ENCODE data around the gene CCM2.
"Not testable (repeated sequence)": the region's sequence is repeated elsewhere in the genome, so short reads cannot be mapped to it uniquely, and the experiment has no call there.

Gene CCM2

GRCh38 chr7:45111298-45112223 is 111.6 kb downstream of the CCM2 start, which contains the start of gene TBRG4:
TSS of gene TBRG4 (minus strand) at chr7:45111697. CDS start at chr7:45109237, 2,460 bp downstream.
- H3K4me1 ChIP-seq (ENCODE audit: control insufficient read depth, insufficient read depth, low read length, poor library complexity, severe bottlenecking), result peaks cover 30% of the 10 kb centered on the region
- peak; percentile 85 to 90 (median 88) for DNase-seq
- no peaks in the 10 kb centered on the region for H3K9me3 ChIP-seq (ENCODE audit: control insufficient read depth, low read length)
- peak within 1 kb of the TSS; percentile 96 for H3K27ac ChIP-seq (ENCODE audit: insufficient read depth, low read length, poor library complexity, severe bottlenecking)
- H3K4me3 ChIP-seq (ENCODE audit: insufficient read depth, low read depth, low read length, poor library complexity, severe bottlenecking), result peak within 1 kb of the TSS; percentile 67
- peaks cover 26% of the 10 kb centered on the region for H3K36me3 ChIP-seq (ENCODE audit: control insufficient read depth, insufficient read depth, low read length)
- H3K27me3 ChIP-seq (replicated peaks; ENCODE audit: control insufficient read depth, insufficient read depth, low read length, poor library complexity, severe bottlenecking), result no peaks in the 10 kb centered on the region

GRCh38 chr7:45112648-45113047 is 112.6 kb downstream of the CCM2 start:
- H3K4me1 ChIP-seq (ENCODE audit: control insufficient read depth, insufficient read depth, low read length, poor library complexity, severe bottlenecking), result peaks cover 24% of the 10 kb centered on the region
- H3K4me3 ChIP-seq (ENCODE audit: insufficient read depth, low read depth, low read length, poor library complexity, severe bottlenecking), result no peak overlapping the region
- H3K9me3 ChIP-seq (ENCODE audit: control insufficient read depth, low read length), result no peaks in the 10 kb centered on the region
- no peaks in the 10 kb centered on the region for H3K27me3 ChIP-seq (replicated peaks; ENCODE audit: control insufficient read depth, insufficient read depth, low read length, poor library complexity, severe bottlenecking)
- DNase-seq, result no peak
- H3K27ac ChIP-seq (ENCODE audit: insufficient read depth, low read length, poor library complexity, severe bottlenecking), result no peak overlapping the region
- peaks cover 16% of the 10 kb centered on the region for H3K36me3 ChIP-seq (ENCODE audit: control insufficient read depth, insufficient read depth, low read length)

- not testable (repeated sequence) for H3K9me3 ChIP-seq (ENCODE audit: control insufficient read depth, low read length); H3K27ac ChIP-seq (ENCODE audit: insufficient read depth, low read length, poor library complexity, severe bottlenecking); H3K4me3 ChIP-seq (ENCODE audit: insufficient read depth, low read depth, low read length, poor library complexity, severe bottlenecking); DNase-seq; H3K36me3 ChIP-seq (ENCODE audit: control insufficient read depth, insufficient read depth, low read length); H3K27me3 ChIP-seq (replicated peaks; ENCODE audit: control insufficient read depth, insufficient read depth, low read length, poor library complexity, severe bottlenecking); H3K4me1 ChIP-seq (ENCODE audit: control insufficient read depth, insufficient read depth, low read length, poor library complexity, severe bottlenecking)
Measured at GRCh38 chr7:45114257-45114656, 114.3 kb downstream of the CCM2 start.

- peaks cover 7% of the 10 kb centered on the region for H3K4me1 ChIP-seq (ENCODE audit: control insufficient read depth, insufficient read depth, low read length, poor library complexity, severe bottlenecking)
- no peaks in the 10 kb centered on the region for H3K36me3 ChIP-seq (ENCODE audit: control insufficient read depth, insufficient read depth, low read length)
- H3K27me3 ChIP-seq (replicated peaks; ENCODE audit: control insufficient read depth, insufficient read depth, low read length, poor library complexity, severe bottlenecking), result no peaks in the 10 kb centered on the region
- no peak for DNase-seq
- no peak overlapping the region for H3K4me3 ChIP-seq (ENCODE audit: insufficient read depth, low read depth, low read length, poor library complexity, severe bottlenecking)
- H3K9me3 ChIP-seq (ENCODE audit: control insufficient read depth, low read length), result no peaks in the 10 kb centered on the region
- H3K27ac ChIP-seq (ENCODE audit: insufficient read depth, low read length, poor library complexity, severe bottlenecking), result no peak overlapping the region
Measured at GRCh38 chr7:45114926-45115325, 114.9 kb downstream of the CCM2 start.

GRCh38 chr7:45116048-45116447 is 116.0 kb downstream of the CCM2 start:
- no peak overlapping the region for H3K27ac ChIP-seq (ENCODE audit: insufficient read depth, low read length, poor library complexity, severe bottlenecking)
- no peak overlapping the region for H3K4me3 ChIP-seq (ENCODE audit: insufficient read depth, low read depth, low read length, poor library complexity, severe bottlenecking)
- H3K4me1 ChIP-seq (ENCODE audit: control insufficient read depth, insufficient read depth, low read length, poor library complexity, severe bottlenecking), result peaks cover 7% of the 10 kb centered on the region
- no peaks in the 10 kb centered on the region for H3K36me3 ChIP-seq (ENCODE audit: control insufficient read depth, insufficient read depth, low read length)
- no peaks in the 10 kb centered on the region for H3K27me3 ChIP-seq (replicated peaks; ENCODE audit: control insufficient read depth, insufficient read depth, low read length, poor library complexity, severe bottlenecking)
- H3K9me3 ChIP-seq (ENCODE audit: control insufficient read depth, low read length), result no peaks in the 10 kb centered on the region
- no peak for DNase-seq

GRCh38 chr7:45117582-45117981 is 117.6 kb downstream of the CCM2 start:
- no peak overlapping the region for H3K4me3 ChIP-seq (ENCODE audit: insufficient read depth, low read depth, low read length, poor library complexity, severe bottlenecking)
- no peaks in the 10 kb centered on the region for H3K27me3 ChIP-seq (replicated peaks; ENCODE audit: control insufficient read depth, insufficient read depth, low read length, poor library complexity, severe bottlenecking)
- no peak for DNase-seq
- no peaks in the 10 kb centered on the region for H3K36me3 ChIP-seq (ENCODE audit: control insufficient read depth, insufficient read depth, low read length)
- peaks cover 7% of the 10 kb centered on the region for H3K4me1 ChIP-seq (ENCODE audit: control insufficient read depth, insufficient read depth, low read length, poor library complexity, severe bottlenecking)
- no peak overlapping the region for H3K27ac ChIP-seq (ENCODE audit: insufficient read depth, low read length, poor library complexity, severe bottlenecking)
- H3K9me3 ChIP-seq (ENCODE audit: control insufficient read depth, low read length), result no peaks in the 10 kb centered on the region

- no peak overlapping the region for H3K4me3 ChIP-seq (ENCODE audit: insufficient read depth, low read depth, low read length, poor library complexity, severe bottlenecking)
- no peaks in the 10 kb centered on the region for H3K36me3 ChIP-seq (ENCODE audit: control insufficient read depth, insufficient read depth, low read length)
- no peak for DNase-seq
- peaks cover 14% of the 10 kb centered on the region for H3K4me1 ChIP-seq (ENCODE audit: control insufficient read depth, insufficient read depth, low read length, poor library complexity, severe bottlenecking)
- H3K27ac ChIP-seq (ENCODE audit: insufficient read depth, low read length, poor library complexity, severe bottlenecking), result no peak overlapping the region
- H3K27me3 ChIP-seq (replicated peaks; ENCODE audit: control insufficient read depth, insufficient read depth, low read length, poor library complexity, severe bottlenecking), result no peaks in the 10 kb centered on the region
- no peaks in the 10 kb centered on the region for H3K9me3 ChIP-seq (ENCODE audit: control insufficient read depth, low read length)
Measured at GRCh38 chr7:45118292-45118691, 118.3 kb downstream of the CCM2 start.

- Histone ChIP-seq H3K27me3 (replicated peaks; ENCODE audit: control insufficient read depth, insufficient read depth, low read length, poor library complexity, severe bottlenecking) (no peaks in the 10 kb centered on the region), H3K4me3 (ENCODE audit: insufficient read depth, low read depth, low read length, poor library complexity, severe bottlenecking) (no peak overlapping the region), H3K9me3 (ENCODE audit: control insufficient read depth, low read length) (no peaks in the 10 kb centered on the region), H3K4me1 (ENCODE audit: control insufficient read depth, insufficient read depth, low read length, poor library complexity, severe bottlenecking) (peaks cover 20% of the 10 kb centered on the region), H3K36me3 (ENCODE audit: control insufficient read depth, insufficient read depth, low read length) (no peaks in the 10 kb centered on the region), H3K27ac (ENCODE audit: insufficient read depth, low read length, poor library complexity, severe bottlenecking) (no peak overlapping the region)
- DNase-seq, result no peak
Measured at GRCh38 chr7:45118889-45119331, 118.9 kb downstream of the CCM2 start.

- no peak for DNase-seq
- Histone ChIP-seq H3K4me3 (ENCODE audit: insufficient read depth, low read depth, low read length, poor library complexity, severe bottlenecking) (no peak overlapping the region), H3K27ac (ENCODE audit: insufficient read depth, low read length, poor library complexity, severe bottlenecking) (no peak overlapping the region), H3K9me3 (ENCODE audit: control insufficient read depth, low read length) (no peaks in the 10 kb centered on the region), H3K4me1 (ENCODE audit: control insufficient read depth, insufficient read depth, low read length, poor library complexity, severe bottlenecking) (peaks cover 20% of the 10 kb centered on the region), H3K27me3 (replicated peaks; ENCODE audit: control insufficient read depth, insufficient read depth, low read length, poor library complexity, severe bottlenecking) (no peaks in the 10 kb centered on the region), H3K36me3 (ENCODE audit: control insufficient read depth, insufficient read depth, low read length) (no peaks in the 10 kb centered on the region)
Measured at GRCh38 chr7:45119550-45119949, 119.5 kb downstream of the CCM2 start.
